ENCODE results near the gene TSPAN4.

The TSPAN4 gene, protein sequence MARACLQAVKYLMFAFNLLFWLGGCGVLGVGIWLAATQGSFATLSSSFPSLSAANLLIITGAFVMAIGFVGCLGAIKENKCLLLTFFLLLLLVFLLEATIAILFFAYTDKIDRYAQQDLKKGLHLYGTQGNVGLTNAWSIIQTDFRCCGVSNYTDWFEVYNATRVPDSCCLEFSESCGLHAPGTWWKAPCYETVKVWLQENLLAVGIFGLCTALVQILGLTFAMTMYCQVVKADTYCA

DNA sequence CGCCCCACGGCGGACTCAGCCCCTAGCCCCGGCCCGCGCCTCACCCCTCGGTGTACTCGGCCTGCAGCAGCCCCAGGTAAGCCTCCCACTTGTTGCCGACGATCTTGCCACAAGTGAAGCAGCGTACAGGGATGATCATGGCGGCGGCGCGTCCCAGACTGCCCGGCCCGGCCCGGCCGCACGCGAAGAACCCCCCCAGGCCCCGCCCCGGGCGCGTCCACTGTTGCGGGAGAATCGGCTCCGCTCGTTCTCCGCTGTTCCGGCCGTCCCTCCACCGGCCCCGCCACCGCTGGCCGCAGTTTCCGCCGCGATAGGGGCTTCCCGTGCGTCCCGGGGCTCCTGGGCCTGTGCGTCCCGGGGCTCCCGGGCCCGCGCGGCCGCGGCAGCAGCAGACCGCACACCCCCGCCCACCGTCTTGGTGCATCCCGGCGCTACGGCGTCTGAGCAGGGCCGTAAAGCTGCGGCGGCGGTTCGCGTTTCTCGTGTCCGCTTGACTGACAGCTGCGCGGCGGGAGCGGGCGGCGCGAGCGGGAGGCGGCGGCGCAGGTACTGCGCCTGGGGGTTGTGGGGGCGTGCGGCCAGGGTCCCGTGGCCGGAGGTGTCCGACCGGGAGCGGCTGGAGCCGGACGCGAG lies at the start of gene TSPAN4, which contains the start of gene POLR2L:
Gene TSPAN4 (plus strand): TSS at position 483 of the 633 bp plus-strand sequence. CDS start 7,453 bp downstream, outside the sequence.
Gene POLR2L (minus strand): TSS at position 160 of the 633 bp plus-strand sequence. CDS start 21 bp downstream, at position 139.
- peak; percentile 82 for DNase-seq (ENCODE audit: low spot score)

- DNase-seq (ENCODE audit: low spot score), result no peak
Observed at GRCh38 chr11:792873-793272, 49.8 kb upstream of the TSPAN4 start.

DNA sequence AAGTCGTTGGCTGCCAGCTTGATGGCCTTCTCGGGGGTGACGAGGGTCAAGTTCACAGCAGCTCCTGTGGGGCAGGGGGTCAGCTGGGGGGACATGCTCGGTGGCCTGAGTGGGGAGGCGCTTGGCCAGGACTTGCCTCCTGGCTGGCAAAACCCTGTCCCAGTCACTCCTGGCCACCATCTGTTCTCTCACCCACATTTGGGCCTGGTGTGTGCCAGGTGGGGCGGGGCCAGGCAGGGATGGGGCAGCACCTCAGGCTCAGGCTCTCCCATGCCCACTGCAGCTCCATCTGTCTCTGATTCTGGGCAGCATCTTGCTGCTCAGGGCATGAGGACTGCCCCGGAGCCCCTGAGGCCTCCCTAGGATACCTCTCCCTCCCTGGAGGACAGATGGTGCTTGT lies 49.1 kb upstream of the TSPAN4 start:
- no peak for DNase-seq (ENCODE audit: low spot score)

DNA sequence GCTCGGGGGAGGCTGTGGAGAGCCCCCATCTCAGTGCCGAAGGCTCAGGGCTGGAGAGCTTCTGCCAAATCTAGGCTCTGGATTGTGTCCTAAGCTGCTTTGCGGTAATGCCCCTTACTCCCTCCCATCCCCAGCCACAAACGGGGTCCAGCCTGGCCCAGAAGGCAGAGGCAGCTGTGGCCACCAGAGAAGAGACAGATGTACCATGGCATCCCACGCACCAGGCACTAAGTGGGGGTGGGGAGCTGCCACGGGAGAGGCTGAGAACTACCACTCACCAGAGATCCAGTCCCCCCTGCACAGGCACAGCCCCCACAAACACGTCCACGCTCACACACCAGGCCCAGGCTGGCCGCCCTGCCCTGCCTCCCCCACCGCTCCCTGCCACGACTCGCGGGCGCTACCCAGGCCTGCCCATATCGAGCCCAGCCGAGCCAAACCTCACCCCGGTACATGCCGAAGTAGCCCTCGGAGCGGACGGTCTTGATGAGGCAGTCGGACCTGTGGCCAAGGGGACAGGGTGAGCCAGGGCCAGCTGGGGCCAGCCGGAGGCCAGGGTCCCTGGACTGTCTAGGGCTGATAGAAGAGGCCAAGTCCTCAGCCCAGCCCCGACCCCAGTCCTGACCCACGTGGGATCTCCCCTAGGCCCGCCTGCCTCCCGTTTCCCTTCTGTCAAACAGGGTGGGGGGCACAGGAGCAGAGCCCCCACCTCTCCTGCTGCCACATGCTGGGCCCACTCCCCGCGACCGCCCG lies 48.5 kb upstream of the TSPAN4 start:
- no peak for DNase-seq (ENCODE audit: low spot score)

- no peak for DNase-seq (ENCODE audit: low spot score)
Observed at GRCh38 chr11:794766-795633, 47.7 kb upstream of the TSPAN4 start.

- peak; percentile 86 for DNase-seq (ENCODE audit: low spot score)
Observed at GRCh38 chr11:795634-796564, 46.8 kb upstream of the TSPAN4 start.

DNA sequence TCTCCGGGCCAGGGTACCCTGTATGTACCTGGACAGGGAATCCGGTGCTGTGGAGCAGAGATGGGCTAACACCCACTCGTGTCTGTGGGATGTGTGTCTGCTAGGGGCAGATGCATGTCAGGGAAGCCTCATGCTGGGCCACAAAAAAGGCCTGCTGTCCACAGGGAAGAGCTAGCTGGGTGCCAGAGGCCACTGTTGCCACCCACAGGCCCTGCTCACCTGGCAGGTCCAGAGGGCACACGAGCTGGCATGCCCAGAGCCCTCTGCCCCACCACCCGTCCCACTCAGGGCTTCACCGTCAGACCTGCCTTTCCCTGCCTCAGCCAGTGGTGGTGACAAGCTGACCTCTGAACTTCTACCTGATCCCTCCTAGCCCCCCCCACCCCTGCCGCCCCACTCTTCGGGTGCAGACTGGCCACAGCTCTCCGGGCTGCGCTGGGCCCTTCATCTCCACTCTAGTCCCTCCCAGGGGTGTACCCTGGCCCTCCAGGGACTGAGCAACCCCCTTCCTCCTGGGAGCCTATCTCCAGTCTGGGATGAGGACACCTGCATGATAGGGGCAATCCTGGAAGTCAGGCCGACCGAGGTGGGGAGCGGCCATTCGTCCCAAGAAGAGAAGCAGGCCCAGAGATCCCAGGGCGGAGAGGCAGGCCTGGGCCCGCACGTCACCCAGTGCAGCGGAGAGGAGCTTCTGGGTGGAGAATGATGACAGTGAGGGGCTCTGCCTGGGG lies 45.9 kb upstream of the TSPAN4 start:
- DNase-seq (ENCODE audit: low spot score), result no peak

DNA sequence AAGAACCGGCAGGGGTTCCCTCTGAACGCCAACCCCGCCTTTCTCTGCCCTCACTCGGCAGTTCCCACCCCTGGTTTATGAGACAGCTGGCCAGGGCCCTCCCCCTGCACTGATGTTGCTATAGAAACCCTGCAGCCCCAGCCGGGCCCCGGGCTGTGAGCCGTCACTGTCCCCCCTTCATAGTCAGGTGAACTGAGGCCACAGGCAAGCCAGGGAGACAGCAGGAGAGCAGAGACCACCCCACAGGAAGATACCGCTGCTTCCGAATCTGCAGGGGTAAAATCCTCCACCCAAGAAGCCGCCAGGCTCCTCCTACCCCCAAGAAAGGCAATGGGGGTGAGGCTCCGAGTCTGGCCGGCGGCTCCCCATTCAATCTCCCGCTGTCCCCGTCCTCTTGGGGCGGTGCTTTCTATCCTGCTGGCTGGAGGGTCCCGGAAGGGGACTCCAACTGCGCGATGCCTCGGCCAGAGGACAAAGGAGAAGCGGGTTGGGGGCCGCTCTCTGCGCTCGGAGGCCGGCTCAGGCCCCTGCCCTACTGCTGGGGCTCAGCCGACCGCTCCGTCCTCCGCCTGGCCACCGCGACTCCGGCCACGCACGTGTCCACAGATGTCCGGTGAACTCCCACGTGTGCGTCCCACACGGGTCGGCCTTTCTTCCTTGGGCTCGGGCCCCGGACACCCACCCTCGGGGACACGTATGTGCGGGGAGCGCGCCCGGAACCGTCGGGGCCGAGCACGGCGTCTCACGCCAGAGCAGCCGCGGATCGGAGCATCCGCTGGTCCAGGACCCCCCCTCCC lies 45.2 kb upstream of the TSPAN4 start:
- DNase-seq (ENCODE audit: low spot score), result peak; percentile 65

DNA sequence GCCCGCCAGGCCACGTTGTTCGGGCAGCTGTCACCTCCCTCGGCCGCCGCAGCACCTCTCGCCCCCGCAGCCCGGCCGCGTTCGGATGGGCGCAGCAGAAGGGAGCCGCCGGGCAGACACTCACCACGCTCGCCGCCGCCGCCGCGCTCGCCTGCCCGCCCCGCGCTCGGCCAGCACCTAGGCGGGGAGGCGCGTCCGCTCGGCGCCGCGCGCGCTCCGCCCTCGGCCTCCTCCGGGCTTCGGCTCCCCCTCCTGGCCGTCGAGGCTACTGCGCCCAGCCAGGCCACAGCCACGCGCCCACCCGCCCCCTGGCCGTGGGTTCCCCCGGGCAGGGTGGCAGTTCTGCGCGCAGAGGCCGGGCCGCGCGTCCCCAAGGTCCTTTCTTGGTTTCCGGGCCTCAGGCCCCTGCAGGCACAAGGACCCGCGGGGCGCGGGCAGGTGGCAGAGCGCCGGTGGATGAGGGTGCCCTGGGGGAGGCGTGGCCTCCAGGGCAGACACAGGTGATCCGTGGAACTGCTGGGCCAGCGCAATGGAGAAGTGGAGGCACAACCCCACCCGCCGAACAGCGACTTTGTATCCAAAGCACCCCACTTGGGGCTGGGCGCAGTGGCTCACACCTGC lies 44.4 kb upstream of the TSPAN4 start, which contains the start of gene SLC25A22:
Gene SLC25A22 (minus strand): TSS at position 189 of the 621 bp plus-strand sequence. CDS start 3,275 bp downstream, outside the sequence.
- DNase-seq (ENCODE audit: low spot score), result peak; percentile 69

- no peak for DNase-seq (ENCODE audit: low spot score)
Observed at GRCh38 chr11:799641-800316, 42.9 kb upstream of the TSPAN4 start.

- DNase-seq (ENCODE audit: low spot score), result no peak
Observed at GRCh38 chr11:800473-800872, 42.2 kb upstream of the TSPAN4 start.

DNA sequence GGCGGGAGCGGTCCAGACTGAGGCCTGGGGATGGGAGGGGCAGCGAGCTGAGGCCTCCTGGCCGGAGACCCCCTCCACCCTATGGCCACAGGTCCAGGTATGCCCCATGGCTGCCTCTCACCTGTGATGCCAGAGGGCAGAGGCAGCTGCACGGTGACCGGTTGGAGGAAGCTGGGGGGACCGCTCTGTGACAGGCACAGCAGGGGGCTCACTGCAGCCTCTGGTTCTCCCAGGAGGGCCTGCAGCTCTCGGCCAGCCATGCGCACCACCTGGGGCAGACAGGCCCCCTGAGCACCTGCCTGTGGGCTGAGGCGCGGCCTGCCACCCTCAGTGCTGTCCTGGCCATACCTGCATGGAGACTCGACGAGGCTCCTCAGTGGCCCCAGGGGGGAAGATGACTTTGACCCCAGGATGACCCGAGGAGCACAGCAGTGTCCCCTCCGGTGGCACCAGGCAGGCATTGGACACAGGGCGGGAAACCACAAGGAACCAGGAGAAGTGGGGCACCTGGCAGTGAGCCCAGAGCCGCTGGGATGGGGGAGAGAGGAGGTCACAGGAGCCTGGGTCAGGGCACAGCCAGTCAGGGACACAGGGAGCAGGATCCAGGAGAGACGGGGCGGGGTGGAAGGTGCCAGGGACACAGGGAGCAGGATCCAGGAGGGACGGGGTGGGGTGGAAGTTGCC lies 41.4 kb upstream of the TSPAN4 start:
- DNase-seq (ENCODE audit: low spot score), result no peak

GRCh38 chr11:802018-802617 lies 40.5 kb upstream of the TSPAN4 start:
- DNase-seq (ENCODE audit: low spot score), result no peak

DNA sequence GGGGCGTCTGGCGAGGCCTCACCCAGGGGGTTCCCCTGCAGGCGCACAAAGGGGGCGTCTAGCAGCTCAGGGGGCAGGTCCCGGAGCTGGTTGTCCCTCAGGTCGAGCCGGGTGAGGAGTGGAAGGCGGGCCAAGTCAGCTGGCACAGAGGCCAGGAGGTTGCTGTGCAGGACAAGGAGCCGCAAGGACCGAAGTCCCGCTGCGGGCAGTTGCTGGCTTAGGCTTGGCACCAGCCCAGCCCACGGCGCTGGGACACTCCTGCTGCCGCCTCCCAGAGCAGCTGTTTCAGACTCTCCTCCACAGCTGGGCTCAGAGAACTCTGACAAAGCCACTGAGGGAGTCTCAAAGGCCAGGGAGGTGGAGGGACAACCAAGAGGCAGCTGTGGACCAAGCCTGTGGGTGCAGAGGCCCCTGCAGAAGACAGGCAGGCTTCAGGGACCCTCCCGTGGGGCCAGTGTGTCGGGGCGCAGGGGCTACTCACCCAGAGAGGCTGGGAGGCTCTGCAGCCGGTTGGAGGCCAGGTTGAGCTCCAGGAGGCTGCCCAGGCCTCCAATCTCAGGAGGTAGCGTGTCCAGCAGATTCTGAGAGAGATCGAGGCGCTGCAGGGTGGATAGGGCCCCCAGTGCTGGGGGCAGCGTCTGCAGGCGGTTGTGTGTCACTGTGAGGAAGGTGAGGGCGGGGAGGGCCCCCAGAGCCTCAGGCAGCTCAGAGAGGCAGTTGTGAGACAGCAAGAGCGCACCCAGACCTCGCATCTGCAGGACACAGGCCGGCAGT lies 39.8 kb upstream of the TSPAN4 start:
- no peak for DNase-seq (ENCODE audit: low spot score)

DNA sequence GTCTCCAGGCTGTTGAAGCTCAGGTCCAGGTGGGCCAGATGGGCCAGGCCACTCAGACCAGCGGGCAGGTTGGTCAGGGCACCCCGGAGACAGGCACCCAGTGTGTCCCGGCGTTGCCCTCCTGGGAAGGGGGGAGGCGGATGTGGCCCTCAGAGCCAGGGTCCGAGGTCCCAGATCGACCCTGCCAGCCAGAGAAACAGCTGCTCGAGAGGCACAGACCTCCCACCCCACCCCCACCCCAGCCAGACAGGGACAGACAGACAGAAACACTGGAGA lies 39.2 kb upstream of the TSPAN4 start:
- DNase-seq (ENCODE audit: low spot score), result no peak

DNA sequence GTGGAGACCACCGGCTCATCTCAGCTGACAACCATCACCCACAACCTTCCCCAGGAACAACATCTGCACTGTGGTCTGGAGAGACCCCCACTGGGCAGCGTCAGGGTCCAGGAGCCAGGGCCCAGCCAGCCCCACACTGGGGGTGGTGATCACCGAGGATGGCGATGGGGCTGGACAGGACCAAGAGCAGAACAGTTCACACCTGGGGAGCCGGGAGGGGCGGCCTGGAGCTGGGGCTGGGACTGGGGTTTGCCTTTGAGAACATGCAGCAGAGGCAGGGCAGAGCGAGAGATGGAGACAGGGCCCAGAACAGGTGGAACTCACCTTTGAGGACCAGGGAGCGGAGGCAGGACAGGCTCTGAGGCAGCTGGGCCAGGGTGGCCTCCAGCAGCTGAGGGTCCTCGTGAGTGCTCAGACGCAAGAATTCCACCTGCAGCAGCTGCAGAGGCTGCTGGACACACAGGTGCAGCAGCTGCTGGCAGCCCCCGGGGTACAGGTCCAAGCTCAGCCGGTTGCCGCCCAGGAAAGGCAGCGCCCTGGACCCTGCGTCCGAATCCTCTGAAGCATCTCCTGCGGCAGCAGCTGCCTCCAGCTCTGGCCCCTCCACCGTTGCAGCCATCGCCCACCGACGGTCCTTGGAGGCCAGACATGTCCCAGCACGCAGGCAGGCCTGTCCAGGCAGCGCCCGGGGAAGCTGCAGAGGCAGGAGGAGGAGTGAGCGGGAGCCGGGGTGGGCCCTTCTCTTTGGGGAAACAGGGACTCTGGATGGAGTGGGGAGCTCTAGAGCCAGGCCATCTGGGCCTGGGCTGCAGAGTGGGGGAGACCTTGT lies 38.7 kb upstream of the TSPAN4 start:
- DNase-seq (ENCODE audit: low spot score), result no peak

Measured in SW480 (cell line).